Muscle layer of duodenum (tissue), 2 donors: ENCODE data around the gene HCN4.

ENCODE experiments used
- H3K27ac ChIP-seq: one replicate; pipeline ENCODE4 v1.7.0; 2013; ENCODE audit warnings: mild to moderate bottlenecking, low read length
- H3K27me3 ChIP-seq: one replicate; pipeline ENCODE4 v1.7.0; 2013; ENCODE audit warnings: low read depth, mild to moderate bottlenecking, control low read depth, low read length
- H3K36me3 ChIP-seq, 2 donors: one replicate each; pipeline ENCODE4 v1.7.0; 2013; ENCODE audit warnings: low read length in 2 of 2, control low read depth in 1 of 2, mild to moderate bottlenecking in 1 of 2; ENCODE audit not compliant: insufficient read depth in 2 of 2, control insufficient read depth in 1 of 2
- H3K4me1 ChIP-seq, 2 donors: one replicate each; pipeline ENCODE4 v1.7.0; 2013; ENCODE audit warnings: low read length in 2 of 2, mild to moderate bottlenecking in 2 of 2, control low read depth in 1 of 2, moderate library complexity in 1 of 2; ENCODE audit not compliant: insufficient read depth in 2 of 2, control insufficient read depth in 1 of 2
- H3K4me3 ChIP-seq, 2 donors: one replicate each; pipeline ENCODE4 v1.7.0; 2013; ENCODE audit warnings: low read length in 2 of 2, low read depth in 1 of 2, mild to moderate bottlenecking in 1 of 2
- H3K9me3 ChIP-seq, 2 donors: one replicate each; pipeline ENCODE4 v1.7.0; 2013; ENCODE audit warnings: low read length in 2 of 2, control low read depth in 1 of 2, mild to moderate bottlenecking in 1 of 2; ENCODE audit not compliant: control insufficient read depth in 1 of 2
- donor health status: healthy.

Gene HCN4

GRCh38 chr15:73341886-73342600 lies 26.7 kb downstream of the HCN4 start:
- H3K4me1 ChIP-seq: no peaks in the 10 kb centered on the region
- no peaks in the 10 kb centered on the region for H3K27me3 ChIP-seq
- no peak overlapping the region for H3K27ac ChIP-seq
- H3K4me3 ChIP-seq: no peak overlapping the region
- no peaks in the 10 kb centered on the region for H3K9me3 ChIP-seq
- no peaks in the 10 kb centered on the region for H3K36me3 ChIP-seq

GRCh38 chr15:73340502-73341192 lies 28.1 kb downstream of the HCN4 start:
- Histone ChIP-seq H3K27me3 (no peaks in the 10 kb centered on the region), H3K4me3 (no peak overlapping the region), H3K36me3 (no peaks in the 10 kb centered on the region), H3K27ac (no peak overlapping the region), H3K4me1 (no peaks in the 10 kb centered on the region), H3K9me3 (no peaks in the 10 kb centered on the region)

GRCh38 chr15:73338606-73339374 lies 30.0 kb downstream of the HCN4 start:
- no peak overlapping the region for H3K27ac ChIP-seq
- no peaks in the 10 kb centered on the region for H3K36me3 ChIP-seq
- H3K27me3 ChIP-seq: no peaks in the 10 kb centered on the region
- H3K9me3 ChIP-seq: no peaks in the 10 kb centered on the region
- H3K4me1 ChIP-seq: no peaks in the 10 kb centered on the region
- H3K4me3 ChIP-seq: no peak overlapping the region

GRCh38 chr15:73338058-73338457 lies 30.7 kb downstream of the HCN4 start:
- Histone ChIP-seq H3K27me3 (no peaks in the 10 kb centered on the region), H3K36me3 (no peaks in the 10 kb centered on the region), H3K9me3 (no peaks in the 10 kb centered on the region), H3K4me3 (no peak overlapping the region), H3K27ac (no peak overlapping the region), H3K4me1 (no peaks in the 10 kb centered on the region)

- no peak overlapping the region for H3K4me3 ChIP-seq
- H3K27me3 ChIP-seq: no peaks in the 10 kb centered on the region
- H3K27ac ChIP-seq: no peak overlapping the region
These were observed 31.6 kb downstream of the HCN4 start for GRCh38 chr15:73337187-73337586.

GRCh38 chr15:73336756-73337155 lies 32.0 kb downstream of the HCN4 start:
- no peaks in the 10 kb centered on the region for H3K27me3 ChIP-seq
- H3K9me3 ChIP-seq: no peaks in the 10 kb centered on the region
- no peak overlapping the region for H3K4me3 ChIP-seq
- H3K27ac ChIP-seq: no peak overlapping the region
- H3K36me3 ChIP-seq: no peaks in the 10 kb centered on the region
- no peaks in the 10 kb centered on the region for H3K4me1 ChIP-seq

More at GRCh38 chr15:73337187-73337586, 31.6 kb downstream of the HCN4 start:
- Histone ChIP-seq H3K4me1 (no peaks in the 10 kb centered on the region), H3K36me3 (no peaks in the 10 kb centered on the region), H3K9me3 (no peaks in the 10 kb centered on the region)

GRCh38 chr15:73335471-73335870 lies 33.3 kb downstream of the HCN4 start:
- no peak overlapping the region for H3K4me3 ChIP-seq
- H3K9me3 ChIP-seq: no peaks in the 10 kb centered on the region
- no peaks in the 10 kb centered on the region for H3K27me3 ChIP-seq
- H3K36me3 ChIP-seq: no peaks in the 10 kb centered on the region
- H3K4me1 ChIP-seq: no peaks in the 10 kb centered on the region
- H3K27ac ChIP-seq: no peak overlapping the region

GRCh38 chr15:73335026-73335425 lies 33.7 kb downstream of the HCN4 start:
- H3K4me3 ChIP-seq: no peak overlapping the region
- no peaks in the 10 kb centered on the region for H3K9me3 ChIP-seq
- H3K27ac ChIP-seq: no peak overlapping the region
- no peaks in the 10 kb centered on the region for H3K36me3 ChIP-seq
- no peaks in the 10 kb centered on the region for H3K27me3 ChIP-seq
- no peaks in the 10 kb centered on the region for H3K4me1 ChIP-seq

GRCh38 chr15:73334086-73334485 lies 34.7 kb downstream of the HCN4 start:
- Histone ChIP-seq H3K4me3 (no peak overlapping the region), H3K9me3 (no peaks in the 10 kb centered on the region), H3K27ac (no peak overlapping the region), H3K4me1 (no peaks in the 10 kb centered on the region), H3K36me3 (no peaks in the 10 kb centered on the region), H3K27me3 (no peaks in the 10 kb centered on the region)

- Histone ChIP-seq H3K9me3 (no peaks in the 10 kb centered on the region), H3K4me3 (no peak overlapping the region), H3K36me3 (no peaks in the 10 kb centered on the region), H3K27ac (no peak overlapping the region), H3K4me1 (no peaks in the 10 kb centered on the region), H3K27me3 (no peaks in the 10 kb centered on the region)
These were observed 35.8 kb downstream of the HCN4 start for GRCh38 chr15:73333001-73333400.
